GM12874 (cell line): ENCODE measurements around the gene NAP1L4.

Experiments used
- TF ChIP-seq, protein P1 (sequence below): IDR thresholded peaks from 2 replicates; pipeline ENCODE4 v1.5.1; 2011; ENCODE audit warnings: low read depth, mild to moderate bottlenecking, control low read depth, low read length, moderate library complexity; ENCODE audit not compliant: insufficient read depth

NAP1L4 gene

DNA sequence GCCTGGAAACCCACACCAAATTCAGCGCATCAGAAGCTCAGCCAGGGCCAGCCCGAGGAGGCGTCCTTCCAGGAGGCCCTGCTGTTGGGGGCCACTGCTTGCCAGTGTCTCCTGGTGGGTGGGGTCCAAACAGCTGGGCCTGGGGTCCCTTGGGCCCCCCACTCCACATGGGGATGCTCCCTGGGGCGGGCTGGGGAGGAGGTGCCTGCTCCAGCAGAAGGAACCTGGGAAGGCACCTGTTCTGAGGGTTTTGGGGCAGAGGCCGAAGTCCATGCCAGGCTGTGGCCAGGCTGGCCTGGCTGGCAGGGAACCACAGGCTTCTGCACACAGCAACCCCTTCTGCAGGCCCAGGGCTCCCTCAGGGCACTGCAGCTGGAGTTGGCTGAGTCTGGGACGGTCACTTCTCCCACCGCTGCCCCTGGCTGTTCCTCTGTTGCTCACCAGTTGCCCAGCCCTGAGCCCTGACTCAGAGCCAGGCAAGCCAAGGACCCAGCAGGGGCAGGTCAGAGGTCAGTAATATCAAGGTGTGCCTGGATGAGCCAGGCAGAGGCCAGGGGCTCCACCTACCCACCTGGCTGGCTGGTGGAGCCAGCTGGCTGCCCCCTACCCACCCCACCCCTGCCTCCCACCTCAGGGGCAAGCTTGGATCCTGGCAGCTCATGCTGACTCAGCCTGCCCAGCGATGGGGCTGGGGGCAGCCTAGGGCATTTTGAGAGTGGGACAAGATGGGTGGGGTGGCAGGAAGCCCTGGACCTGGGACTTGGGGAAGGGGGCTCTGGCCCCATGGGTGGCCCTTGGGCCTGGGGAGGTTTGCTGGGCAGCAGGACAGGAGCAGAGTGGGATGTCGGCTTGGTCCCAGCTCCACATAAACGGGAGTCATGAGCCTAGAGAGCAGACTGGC lies 51.0 kb downstream of the NAP1L4 start:
- TF ChIP-seq, protein P1, sequence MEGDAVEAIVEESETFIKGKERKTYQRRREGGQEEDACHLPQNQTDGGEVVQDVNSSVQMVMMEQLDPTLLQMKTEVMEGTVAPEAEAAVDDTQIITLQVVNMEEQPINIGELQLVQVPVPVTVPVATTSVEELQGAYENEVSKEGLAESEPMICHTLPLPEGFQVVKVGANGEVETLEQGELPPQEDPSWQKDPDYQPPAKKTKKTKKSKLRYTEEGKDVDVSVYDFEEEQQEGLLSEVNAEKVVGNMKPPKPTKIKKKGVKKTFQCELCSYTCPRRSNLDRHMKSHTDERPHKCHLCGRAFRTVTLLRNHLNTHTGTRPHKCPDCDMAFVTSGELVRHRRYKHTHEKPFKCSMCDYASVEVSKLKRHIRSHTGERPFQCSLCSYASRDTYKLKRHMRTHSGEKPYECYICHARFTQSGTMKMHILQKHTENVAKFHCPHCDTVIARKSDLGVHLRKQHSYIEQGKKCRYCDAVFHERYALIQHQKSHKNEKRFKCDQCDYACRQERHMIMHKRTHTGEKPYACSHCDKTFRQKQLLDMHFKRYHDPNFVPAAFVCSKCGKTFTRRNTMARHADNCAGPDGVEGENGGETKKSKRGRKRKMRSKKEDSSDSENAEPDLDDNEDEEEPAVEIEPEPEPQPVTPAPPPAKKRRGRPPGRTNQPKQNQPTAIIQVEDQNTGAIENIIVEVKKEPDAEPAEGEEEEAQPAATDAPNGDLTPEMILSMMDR, result no peak

DNA sequence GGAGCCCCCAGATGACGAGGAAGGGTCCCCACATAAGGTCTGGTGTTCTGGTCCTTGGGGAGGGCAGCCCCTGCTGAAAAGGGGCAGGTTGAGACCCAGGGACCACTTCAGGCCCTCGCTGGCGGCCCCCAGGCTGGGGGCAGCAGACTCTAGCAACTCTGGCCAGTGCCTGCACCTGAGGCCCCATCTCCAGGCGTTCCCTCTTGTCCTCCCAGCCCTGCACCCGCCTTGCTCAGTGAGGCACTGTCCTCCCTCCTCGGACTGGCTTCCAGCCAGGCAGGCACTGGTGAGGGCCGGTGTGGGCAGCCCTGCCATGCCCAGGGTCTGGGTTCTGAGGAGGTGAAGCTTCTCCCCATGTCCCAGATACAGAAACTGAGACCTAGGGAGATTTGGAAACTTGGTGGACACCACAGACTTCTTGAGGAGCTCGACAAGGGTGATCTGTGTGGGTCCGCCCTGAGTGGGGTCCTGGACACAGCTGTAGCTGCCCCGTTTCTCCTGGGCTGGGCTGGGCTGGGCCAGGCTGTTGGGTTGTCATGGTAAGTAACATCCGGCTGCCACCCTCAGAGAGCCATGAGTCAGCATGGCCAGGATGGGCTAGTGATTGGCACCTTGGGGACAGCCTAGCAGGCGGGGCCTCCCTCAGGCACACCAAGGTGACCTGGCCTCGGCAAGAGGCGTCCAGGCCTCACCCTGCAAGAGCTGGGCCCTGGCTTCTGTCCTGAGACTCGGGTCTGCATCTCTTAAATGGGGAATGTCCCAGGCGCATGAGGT lies 51.8 kb downstream of the NAP1L4 start:
- TF ChIP-seq, protein P1, result no peak

DNA sequence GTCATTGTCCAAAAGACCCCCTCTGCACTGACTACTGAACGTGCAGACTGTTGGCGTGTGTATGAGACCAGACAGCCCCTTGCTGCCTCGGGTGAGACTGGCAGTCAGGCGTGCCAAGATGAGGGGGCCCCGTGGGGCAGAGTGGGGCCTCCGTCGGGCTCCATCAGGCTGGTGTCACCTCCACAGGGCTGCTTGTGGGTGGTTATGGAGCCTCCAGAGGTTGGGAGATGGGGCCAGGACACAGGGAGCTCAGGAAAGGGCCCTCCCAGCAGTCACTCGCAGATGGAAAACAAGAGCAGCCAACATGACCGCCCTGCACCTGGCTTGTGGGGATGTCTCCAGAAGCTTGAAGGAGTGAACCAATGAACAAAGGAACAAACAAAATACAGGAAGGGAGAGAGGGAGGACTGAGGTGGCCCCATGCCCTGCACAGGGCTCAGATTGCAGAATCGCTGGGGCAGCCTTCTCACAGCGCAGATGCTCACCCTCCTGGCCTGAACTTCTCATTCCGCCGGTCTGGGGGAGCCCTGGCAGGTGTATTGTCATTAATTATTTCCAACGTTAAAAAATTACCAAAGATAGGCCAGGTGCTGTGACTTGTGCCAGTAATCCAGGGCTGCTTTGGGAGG lies 57.4 kb downstream of the NAP1L4 start:
- TF ChIP-seq, protein P1, result no peak

DNA sequence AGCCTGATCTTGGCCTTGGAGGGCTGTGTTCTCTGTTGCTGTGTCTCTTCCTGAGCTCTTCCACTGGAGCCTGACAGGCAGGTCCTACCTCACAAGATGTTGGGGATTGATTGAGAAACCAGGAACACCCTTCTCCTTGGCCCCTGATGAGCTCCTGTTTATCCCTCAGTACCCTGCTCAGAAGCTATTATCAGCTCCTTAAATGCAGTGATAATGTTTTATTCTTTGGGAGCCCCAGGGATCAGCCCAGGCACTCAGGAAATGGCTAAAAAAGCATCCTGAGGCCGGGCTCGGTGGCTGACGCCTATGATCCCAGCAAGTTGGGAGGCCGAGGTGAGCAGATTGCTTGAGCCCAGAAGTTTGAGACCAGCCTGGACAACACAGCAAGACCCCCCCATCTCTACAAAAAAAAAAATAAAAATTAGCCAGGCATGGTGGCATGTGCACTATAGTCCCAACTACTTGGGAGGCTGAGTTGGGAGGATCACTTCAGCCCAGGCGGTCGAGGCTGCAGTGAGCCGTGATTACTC lies 58.0 kb downstream of the NAP1L4 start:
- TF ChIP-seq, protein P1, result no peak

DNA sequence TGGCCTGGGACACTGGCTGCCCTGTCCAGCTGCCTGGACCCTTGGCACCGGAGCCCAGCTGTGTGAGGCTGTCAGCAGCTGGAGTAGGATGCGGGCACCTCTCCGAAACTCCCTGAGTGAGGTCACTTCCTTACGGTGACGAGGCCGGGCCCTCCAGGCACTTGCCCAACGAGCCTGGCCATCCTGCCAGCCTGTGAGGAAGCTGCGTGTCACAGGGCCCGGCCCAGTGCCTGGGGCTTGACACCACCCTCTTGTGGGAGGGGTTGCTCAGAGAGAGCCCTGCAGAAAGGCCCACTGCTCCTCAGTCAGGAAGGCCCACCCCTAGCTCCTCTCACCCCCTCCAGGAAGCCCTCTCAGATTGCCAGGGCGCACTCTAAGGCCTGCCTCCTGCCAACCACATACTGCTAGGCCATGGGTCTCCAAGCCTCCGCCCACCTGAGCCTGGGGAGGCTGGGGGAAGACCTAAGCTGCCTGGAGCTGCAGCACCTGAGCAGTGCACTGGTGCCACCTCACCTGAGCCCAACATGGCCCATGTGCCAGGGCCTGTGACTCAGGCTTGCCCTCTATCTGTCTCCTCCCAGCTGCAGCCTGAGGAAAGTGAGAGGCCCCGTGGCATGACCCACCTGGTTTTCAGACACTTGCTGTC lies 58.6 kb downstream of the NAP1L4 start:
- TF ChIP-seq, protein P1, result no peak

DNA sequence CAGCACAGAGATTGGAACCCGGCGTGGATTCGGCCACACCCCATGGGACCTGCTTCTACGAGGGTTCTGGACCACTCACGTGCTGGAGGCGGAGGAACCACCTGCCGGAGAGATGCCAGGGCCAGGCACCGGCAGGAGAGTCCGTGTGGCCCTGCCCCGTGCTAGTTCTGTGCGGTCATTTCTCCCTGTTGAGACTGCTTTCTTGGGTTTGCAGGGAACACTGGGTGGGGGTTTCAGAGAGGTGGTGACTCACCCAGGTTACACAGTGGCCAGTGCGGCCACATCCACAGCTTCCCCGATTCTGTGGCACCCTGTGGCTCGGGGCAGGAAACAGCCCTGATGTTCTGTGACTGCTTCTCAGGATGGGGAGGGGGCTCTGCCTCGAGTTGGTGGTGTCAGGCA lies 59.3 kb downstream of the NAP1L4 start:
- TF ChIP-seq, protein P1, result no peak
